GM18870 (cell line): Measurements from ENCODE around the gene AAMP.
"Not testable (repeated sequence)": the region's sequence is repeated elsewhere in the genome, so short reads cannot be mapped to it uniquely, and the experiment has no call there.

Experiments
- ATAC-seq: cut with Tn5 transposase; IDR thresholded peaks from one replicate; pipeline ENCODE4 v1.9.1; 2021; ENCODE audit warnings: moderate library complexity; ENCODE audit not compliant: unreplicated experiment

The AAMP gene

GRCh38 chr2:218269900-218270720, at the start of gene AAMP, which contains the start of gene PNKD:
TSS of gene AAMP (minus strand) at chr2:218270137. CDS start at chr2:218270086, 51 bp downstream.
TSS of gene PNKD (plus strand) at chr2:218270519. CDS start at chr2:218270536, 17 bp downstream.
- ATAC-seq: peak; percentile 86

GRCh38 chr2:218318241-218318640, 48.3 kb upstream of the AAMP start:
- ATAC-seq: no peak

GRCh38 chr2:218317835-218318234, 47.9 kb upstream of the AAMP start:
- no peak for ATAC-seq

GRCh38 chr2:218317303-218317630, 47.3 kb upstream of the AAMP start:
- ATAC-seq: no peak

- no peak for ATAC-seq
Measured at GRCh38 chr2:218315397-218315796, 45.5 kb upstream of the AAMP start.

- ATAC-seq: not testable (repeated sequence)
Measured at GRCh38 chr2:218314764-218315163, 44.8 kb upstream of the AAMP start.

- no peak for ATAC-seq
Measured at GRCh38 chr2:218313356-218313755, 43.4 kb upstream of the AAMP start.

- no peak for ATAC-seq
Measured at GRCh38 chr2:218312267-218312756, 42.4 kb upstream of the AAMP start.

- ATAC-seq: not testable (repeated sequence)
Measured at GRCh38 chr2:218311541-218312266, 41.8 kb upstream of the AAMP start.

- no peak for ATAC-seq
Measured at GRCh38 chr2:218310853-218311540, 41.1 kb upstream of the AAMP start.

- ATAC-seq: no peak
Measured at GRCh38 chr2:218307415-218308090, 37.6 kb upstream of the AAMP start.

- ATAC-seq: no peak
Measured at GRCh38 chr2:218306184-218306920, 36.4 kb upstream of the AAMP start.

- no peak for ATAC-seq
Measured at GRCh38 chr2:218305383-218305782, 35.4 kb upstream of the AAMP start.

- no peak for ATAC-seq
Measured at GRCh38 chr2:218301176-218301819, 31.4 kb upstream of the AAMP start.

- no peak for ATAC-seq
Measured at GRCh38 chr2:218300141-218300540, 30.2 kb upstream of the AAMP start.

GRCh38 chr2:218298314-218298875, 28.5 kb upstream of the AAMP start:
- no peak for ATAC-seq

- no peak for ATAC-seq
Measured at GRCh38 chr2:218296847-218297246, 26.9 kb upstream of the AAMP start.

- ATAC-seq: no peak
Measured at GRCh38 chr2:218296200-218296599, 26.3 kb upstream of the AAMP start.

- no peak for ATAC-seq
Measured at GRCh38 chr2:218295029-218295428, 25.1 kb upstream of the AAMP start.
